Naive thymus-derived CD4-positive, alpha-beta T cell (primary cell): ENCODE data around the gene NELL2. TPM values are rescaled to one million over a fixed set of nuclear protein-coding genes. Genes with fewer than 3 reads are reported as not detected.

Experiments
- ATAC-seq: fragments of 150-1000 bp; cut with Tn5 transposase; 2 replicates; pipeline ENCODE4 v1.10.0; 2021; ENCODE audit warnings: mild to moderate bottlenecking, moderate library complexity
- CTCF ChIA-PET: fragments of 350-600 bp; sonication (Branson Sonifier 250); formaldehyde crosslinking; loops from one replicate; lab custom pipeline; 2021; ENCODE audit warnings: antibody characterized with exemption; lab: Charles Lee
- POLR2A ChIA-PET: fragments of 350-600 bp; sonication (Branson Sonifier 250); formaldehyde crosslinking; loops from one replicate; lab custom pipeline; 2021; ENCODE audit warnings: antibody characterized with exemption, inconsistent platforms; lab: Charles Lee
- DNase-seq, 9 donors: peaks; one replicate each; pipeline versions ENCODE4 v3.0.0 to v3.0.0-alpha.2; 2020 to 2022; ENCODE audit warnings: mixed read lengths in 1 of 9
- H3K27ac ChIP-seq: one replicate; pipeline ENCODE4 v1.7.0; 2013; ENCODE audit warnings: mild to moderate bottlenecking, low read depth, low read length, moderate library complexity
- H3K27me3 ChIP-seq, 2 donors: one replicate each; pipeline ENCODE4 v1.7.0; 2013; ENCODE audit warnings: low read length in 2 of 2, mild to moderate bottlenecking in 2 of 2, moderate library complexity in 2 of 2; ENCODE audit not compliant: control insufficient read depth in 2 of 2, insufficient read depth in 2 of 2
- H3K36me3 ChIP-seq, 3 experiments: 1 replicate in 2 of 3; 2 replicates in 1 of 3; pipeline ENCODE4 v1.7.0; 2013; ENCODE audit warnings: low read length in 3 of 3, mild to moderate bottlenecking in 3 of 3, moderate library complexity in 1 of 3; ENCODE audit not compliant: insufficient read depth in 3 of 3, control insufficient read depth in 2 of 3
- H3K4me1 ChIP-seq, 2 donors: one replicate each; pipeline ENCODE4 v1.7.0; 2013; ENCODE audit warnings: low read length in 2 of 2, mild to moderate bottlenecking in 2 of 2, moderate library complexity in 1 of 2; ENCODE audit not compliant: control insufficient read depth in 2 of 2, insufficient read depth in 2 of 2
- H3K4me3 ChIP-seq: 2 replicates; pipeline ENCODE4 v1.7.0; 2013; ENCODE audit warnings: mild to moderate bottlenecking, low read length
- H3K9me3 ChIP-seq, 3 experiments: 1 replicate in 2 of 3; 2 replicates in 1 of 3; pipeline ENCODE4 v1.7.0; 2013; ENCODE audit warnings: low read length in 3 of 3; ENCODE audit not compliant: control insufficient read depth in 2 of 3
- H3K27ac Mint-ChIP-seq, 9 donors: one replicate each; pipeline ENCODE4 v1.8.0; 2020 to 2022; ENCODE audit warnings: mixed read lengths in 9 of 9, mild to moderate bottlenecking in 8 of 9, moderate library complexity in 5 of 9, inconsistent platforms in 2 of 9
- H3K27me3 Mint-ChIP-seq, 5 donors: one replicate each; pipeline ENCODE4 v1.8.0; 2021 to 2022; ENCODE audit warnings: mixed read lengths in 5 of 5, mild to moderate bottlenecking in 1 of 5
- H3K36me3 Mint-ChIP-seq, 5 donors: one replicate each; pipeline ENCODE4 v1.8.0; 2020 to 2022; ENCODE audit warnings: mixed read lengths in 5 of 5, mild to moderate bottlenecking in 3 of 5, inconsistent platforms in 1 of 5
- H3K4me1 Mint-ChIP-seq, 7 donors: one replicate each; pipeline ENCODE4 v1.8.0; 2020 to 2022; ENCODE audit warnings: mixed read lengths in 7 of 7, mild to moderate bottlenecking in 3 of 7, inconsistent platforms in 1 of 7
- H3K4me3 Mint-ChIP-seq, 10 donors: one replicate each; pipeline ENCODE4 v1.8.0; 2020 to 2022; ENCODE audit warnings: mild to moderate bottlenecking in 10 of 10, mixed read lengths in 10 of 10, moderate library complexity in 6 of 10, inconsistent platforms in 2 of 10
- H3K9me3 Mint-ChIP-seq, 11 donors: one replicate each; pipeline ENCODE4 v1.8.0; 2020 to 2022; ENCODE audit warnings: mixed read lengths in 11 of 11, mild to moderate bottlenecking in 4 of 11, inconsistent platforms in 1 of 11, moderate library complexity in 1 of 11
- intact Hi-C, 2 donors: fragments of 100-400 bp; cut with micrococcal nuclease; formaldehyde crosslinking; loops; one replicate each; pipeline ENCODE4 v1.15.1; 2023
- polyA plus RNA-seq, 2 donors: library from polyadenylated mRNA; unstranded; fragments of 300-500 nt; fragmentation: Illumina TruSeq; gene quantifications; one replicate each; pipeline ENCODE4 v1.2.3, GENCODE V29; 2021
- total RNA-seq, 6 experiments: library from RNA in 5 of 6; stranded (reverse) in 5 of 6; gene quantifications; 1 replicate in 5 of 6; 2 replicates in 1 of 6; pipeline ENCODE4 v1.2.3 and lab custom pipeline; 2021 to 2026

Gene NELL2
- total and polyA plus RNA-seq, 7 experiments from 2014 or later = 60.9 to 414 (median 228) TPM

GRCh38 chr12:44777044-44777443, 99.1 kb downstream of the NELL2 start:
- CTCF ChIA-PET = interaction anchor here (0.6 to 5.4 kb wide), 5 partner anchors 11 to 154 kb away, joined by 3 to 80 read pairs (median 4); partner anchors contain the start of gene NELL2
- POLR2A ChIA-PET = interaction anchor here (3.8 kb wide), 1 partner anchor 98 kb away, joined by 23 read pairs; the partner anchor contains the start of gene NELL2
- DNase-seq (no peak), ATAC-seq (no peak)
- Mint-ChIP-seq H3K9me3 (peaks cover 0 to 25% (median 2%) of the 10 kb centered on the region in 11 donors), H3K4me3 (no peak overlapping the region), H3K27ac (peak overlapping the region in 1 of 9 donors; percentile 26), H3K36me3 (peaks cover 3 to 51% (median 16%) of the 10 kb centered on the region in 5 donors), H3K4me1 (peaks cover 4 to 23% (median 11%) of the 10 kb centered on the region in 7 donors), H3K27me3 (peaks cover 0 to 5% (median 0%) of the 10 kb centered on the region in 5 donors)
- intact Hi-C loops = loop anchor here (5.0 to 10.0 kb wide), 2 partner anchors 35 to 762 kb away; no protein-coding TSS in a partner anchor
- Histone ChIP-seq H3K27ac (no peak overlapping the region), H3K27me3 (no peaks in the 10 kb centered on the region), H3K9me3 (no peaks in the 10 kb centered on the region), H3K4me3 (no peak overlapping the region), H3K4me1 (no peaks in the 10 kb centered on the region), H3K36me3 (no peaks in the 10 kb centered on the region)

GRCh38 chr12:44775901-44776300, 100.2 kb downstream of the NELL2 start:
- CTCF ChIA-PET = interaction anchor here (1.3 to 5.4 kb wide), 4 partner anchors 17 to 100 kb away, joined by 6 to 80 read pairs (median 15); partner anchors contain the start of gene NELL2
- ATAC-seq = no peak
- Mint-ChIP-seq H3K36me3 (peaks cover 3 to 46% (median 12%) of the 10 kb centered on the region in 5 donors), H3K4me3 (no peak overlapping the region), H3K9me3 (peaks cover 0 to 13% (median 0%) of the 10 kb centered on the region in 11 donors), H3K27me3 (peaks cover 0 to 5% (median 0%) of the 10 kb centered on the region in 5 donors), H3K27ac (no peak overlapping the region), H3K4me1 (peaks cover 4 to 19% (median 10%) of the 10 kb centered on the region in 7 donors)
- Histone ChIP-seq H3K9me3 (no peaks in the 10 kb centered on the region), H3K27ac (no peak overlapping the region), H3K4me1 (no peaks in the 10 kb centered on the region), H3K4me3 (no peak overlapping the region), H3K36me3 (no peaks in the 10 kb centered on the region), H3K27me3 (no peaks in the 10 kb centered on the region)
- DNase-seq = no peak
- intact Hi-C loops = loop anchor here (1.0 to 10.0 kb wide), 4 partner anchors 15 to 761 kb away; no protein-coding TSS in a partner anchor
- POLR2A ChIA-PET = interaction anchor here (3.8 kb wide), 1 partner anchor 99 kb away, joined by 23 read pairs; the partner anchor contains the start of gene NELL2

GRCh38 chr12:44774815-44775411, 101.2 kb downstream of the NELL2 start:
- Histone ChIP-seq H3K27ac (no peak overlapping the region), H3K27me3 (no peaks in the 10 kb centered on the region), H3K9me3 (no peaks in the 10 kb centered on the region), H3K36me3 (no peaks in the 10 kb centered on the region), H3K4me3 (no peak overlapping the region), H3K4me1 (no peaks in the 10 kb centered on the region)
- ChIA-PET CTCF (interaction anchor here (1.0 to 5.4 kb wide), 8 partner anchors 16 to 759 kb away, joined by 3 to 80 read pairs (median 7); partner anchors contain the start of gene NELL2), POLR2A (interaction anchor here (3.8 kb wide), 1 partner anchor 100 kb away, joined by 23 read pairs; the partner anchor contains the start of gene NELL2)
- Mint-ChIP-seq H3K27me3 (peaks cover 0 to 3% (median 0%) of the 10 kb centered on the region in 5 donors), H3K9me3 (peaks cover 0 to 3% (median 0%) of the 10 kb centered on the region in 11 donors), H3K4me3 (peak overlapping the region in 1 of 10 donors; percentile 64), H3K27ac (peak overlapping the region in 2 of 9 donors; percentile 54 to 85), H3K36me3 (peaks cover 3 to 36% (median 4%) of the 10 kb centered on the region in 5 donors), H3K4me1 (peaks cover 0 to 9% (median 4%) of the 10 kb centered on the region in 7 donors)
- ATAC-seq (peak; percentile 57), DNase-seq (peak; percentile 12 to 61 (median 47))
- intact Hi-C loops = loop anchor here (1.0 to 10.0 kb wide), 6 partner anchors 16 to 760 kb away; no protein-coding TSS in a partner anchor

- Histone ChIP-seq H3K4me1 (no peaks in the 10 kb centered on the region), H3K27me3 (no peaks in the 10 kb centered on the region), H3K9me3 (no peaks in the 10 kb centered on the region), H3K4me3 (no peak overlapping the region), H3K36me3 (peaks cover 0 to 1% (median 0%) of the 10 kb centered on the region in 3 experiments), H3K27ac (no peak overlapping the region)
- Mint-ChIP-seq H3K36me3 (peaks cover 0 to 49% (median 4%) of the 10 kb centered on the region in 5 donors), H3K27ac (no peak overlapping the region), H3K4me3 (no peak overlapping the region), H3K9me3 (no peaks in the 10 kb centered on the region), H3K27me3 (no peaks in the 10 kb centered on the region), H3K4me1 (peaks cover 0 to 6% (median 0%) of the 10 kb centered on the region in 7 donors)
- DNase-seq = no peak
- CTCF ChIA-PET = no interaction called here
- intact Hi-C loops = loop anchor here in 1 of 2 donors (10.0 kb wide), 1 partner anchor 757 kb away; no protein-coding TSS in a partner anchor
- POLR2A ChIA-PET = interaction anchor here (0.9 kb wide), 1 partner anchor 104 kb away, joined by 3 read pairs; no protein-coding TSS in a partner anchor
- ATAC-seq = no peak
Measured at GRCh38 chr12:44771485-44772021, 104.6 kb downstream of the NELL2 start.

- ChIA-PET POLR2A (interaction anchor here (1.1 kb wide), 1 partner anchor 15 kb away, joined by 3 read pairs; no protein-coding TSS in a partner anchor), CTCF (interaction anchor here (1.4 kb wide), 1 partner anchor 12 kb away, joined by 4 read pairs; no protein-coding TSS in a partner anchor)
- intact Hi-C loops = no loop called here
- Mint-ChIP-seq H3K36me3 (peaks cover 3 to 47% (median 18%) of the 10 kb centered on the region in 5 donors), H3K4me1 (peaks cover 0 to 13% (median 3%) of the 10 kb centered on the region in 7 donors), H3K9me3 (peaks cover 0 to 2% (median 0%) of the 10 kb centered on the region in 11 donors), H3K4me3 (no peak overlapping the region), H3K27ac (no peak overlapping the region), H3K27me3 (no peaks in the 10 kb centered on the region)
- Histone ChIP-seq H3K9me3 (no peaks in the 10 kb centered on the region), H3K4me1 (no peaks in the 10 kb centered on the region), H3K27ac (no peak overlapping the region), H3K36me3 (peaks cover 0 to 3% (median 0%) of the 10 kb centered on the region in 3 experiments), H3K27me3 (no peaks in the 10 kb centered on the region), H3K4me3 (no peak overlapping the region)
- DNase-seq = no peak
- no peak for ATAC-seq
Measured at GRCh38 chr12:44765796-44766195, 110.3 kb downstream of the NELL2 start.

- Histone ChIP-seq H3K9me3 (no peaks in the 10 kb centered on the region), H3K27ac (no peak overlapping the region), H3K4me1 (no peaks in the 10 kb centered on the region), H3K36me3 (peaks cover 0 to 3% (median 3%) of the 10 kb centered on the region in 3 experiments), H3K27me3 (no peaks in the 10 kb centered on the region), H3K4me3 (no peak overlapping the region)
- ATAC-seq = no peak
- Mint-ChIP-seq H3K9me3 (peaks cover 0 to 5% (median 0%) of the 10 kb centered on the region in 11 donors), H3K4me3 (no peak overlapping the region), H3K27ac (no peak overlapping the region), H3K36me3 (peaks cover 8 to 56% (median 28%) of the 10 kb centered on the region in 5 donors), H3K4me1 (peaks cover 0 to 27% (median 15%) of the 10 kb centered on the region in 7 donors), H3K27me3 (no peaks in the 10 kb centered on the region)
- intact Hi-C loops = no loop called here
- POLR2A ChIA-PET = no interaction called here
- no peak for DNase-seq
- CTCF ChIA-PET = interaction anchor here (0.6 to 0.8 kb wide), 2 partner anchors 64 to 113 kb away, joined by 3 read pairs; partner anchors contain the start of gene NELL2
Measured at GRCh38 chr12:44763021-44763420, 113.1 kb downstream of the NELL2 start.
